GM21447 (cell line): ENCODE measurements around the gene PRSS57.
"Not testable (repeated sequence)": the region's sequence is repeated elsewhere in the genome, so short reads cannot be mapped to it uniquely, and the experiment has no call there.

Experiments
- ATAC-seq: cut with Tn5 transposase; IDR thresholded peaks from one replicate; pipeline ENCODE4 v1.9.1; 2021; ENCODE audit not compliant: unreplicated experiment

PRSS57 gene

GRCh38 chr19:698529-698928 is 3.3 kb upstream of the PRSS57 start:
- ATAC-seq, result not testable (repeated sequence)

- no peak for ATAC-seq
These were observed 536 bp downstream of the PRSS57 start for GRCh38 chr19:694481-695351.

- no peak for ATAC-seq
These were observed 5.0 kb downstream of the PRSS57 start for GRCh38 chr19:690203-690602.

- no peak for ATAC-seq
These were observed 6.3 kb downstream of the PRSS57 start for GRCh38 chr19:688992-689391.

- no peak for ATAC-seq
These were observed 7.0 kb downstream of the PRSS57 start for GRCh38 chr19:688214-688613.

- no peak for ATAC-seq
These were observed 7.6 kb downstream of the PRSS57 start for GRCh38 chr19:687569-688166.

GRCh38 chr19:686589-687297 is 8.5 kb downstream of the PRSS57 start:
- ATAC-seq, result no peak

- ATAC-seq, result no peak
These were observed 9.8 kb downstream of the PRSS57 start for GRCh38 chr19:685454-685931.

GRCh38 chr19:682678-683320 is 12.5 kb downstream of the PRSS57 start:
- ATAC-seq, result no peak

GRCh38 chr19:681029-682019 is 13.9 kb downstream of the PRSS57 start:
- no peak for ATAC-seq

- ATAC-seq, result peak; percentile 56
These were observed 14.8 kb downstream of the PRSS57 start for GRCh38 chr19:680287-681028.

GRCh38 chr19:679418-680286 is 15.6 kb downstream of the PRSS57 start:
- ATAC-seq, result no peak

- no peak for ATAC-seq
These were observed 16.4 kb downstream of the PRSS57 start for GRCh38 chr19:678791-679388.

GRCh38 chr19:677601-678436 is 17.4 kb downstream of the PRSS57 start:
- ATAC-seq, result no peak

GRCh38 chr19:677201-677600 is 18.1 kb downstream of the PRSS57 start:
- ATAC-seq, result no peak

- ATAC-seq, result no peak
These were observed 18.7 kb downstream of the PRSS57 start, which contains the start of gene FSTL3 for GRCh38 chr19:676339-677105. TSS of gene FSTL3 (plus strand) at chr19:676392. CDS start at chr19:676424, 32 bp downstream.
